NB4 (cell line): ENCODE data around the gene PPP1R3G.

Experiments
- CTCF ChIP-seq: IDR thresholded peaks from one replicate; pipeline ENCODE4 v1.5.1; 2012; ENCODE audit warnings: low read depth, low read length
- MAX ChIP-seq: IDR thresholded peaks from 2 replicates; pipeline ENCODE4 v1.6.1; 2011; ENCODE audit warnings: low read depth, low read length
- MYC ChIP-seq: IDR thresholded peaks from 2 replicates; pipeline ENCODE4 v1.6.1; 2011; ENCODE audit warnings: low read depth, low read length
- POLR2A ChIP-seq: IDR thresholded peaks from 2 replicates; pipeline ENCODE4 v1.6.1; 2011; ENCODE audit warnings: mild to moderate bottlenecking; ENCODE audit not compliant: insufficient read length; ENCODE audit errors: extremely low read depth

GRCh38 chr6:5041955-5042354, 43.2 kb upstream of the PPP1R3G start:
- no peak for TF ChIP-seq MAX
- no peak for TF ChIP-seq CTCF
- TF ChIP-seq MYC, result no peak
- no peak for TF ChIP-seq POLR2A
